Neural progenitor cell (in vitro differentiated cells): Measurements from ENCODE around the gene PHACTR2. TPM values are rescaled to one million over a fixed set of nuclear protein-coding genes. Genes with fewer than 3 reads are reported as not detected.

ENCODE experiments used
- DNase-seq: peaks from one replicate; pipeline ENCODE4 v3.0.0-alpha.2; 2016; ENCODE audit warnings: low spot score
- H2AFZ ChIP-seq: fragments of 200-600 bp; sonication (generic); replicated peaks from 2 replicates; pipeline ENCODE4 v1.6.1; 2016; ENCODE audit warnings: antibody characterized with exemption
- H3F3A ChIP-seq: fragments of 200-600 bp; sonication (generic); 2 replicates; pipeline ENCODE4 v1.6.1; 2016; ENCODE audit warnings: antibody characterized with exemption, low read depth
- H3K27ac ChIP-seq: fragments of 200-600 bp; sonication (generic); 2 replicates; pipeline ENCODE4 v1.5.1; 2016; ENCODE audit warnings: mild to moderate bottlenecking
- H3K27me3 ChIP-seq: fragments of 200-600 bp; sonication (generic); 2 replicates; pipeline ENCODE4 v1.6.1; 2016; ENCODE audit warnings: mild to moderate bottlenecking, moderate library complexity
- H3K36me3 ChIP-seq: fragments of 200-600 bp; sonication (generic); 2 replicates; pipeline ENCODE4 v1.5.1; 2016
- H3K4me1 ChIP-seq: fragments of 200-600 bp; sonication (generic); 2 replicates; pipeline ENCODE4 v1.6.1; 2016; ENCODE audit warnings: mixed run types
- H3K4me2 ChIP-seq: fragments of 200-600 bp; sonication (generic); 2 replicates; pipeline ENCODE4 v1.6.1; 2016
- H3K4me3 ChIP-seq: fragments of 200-600 bp; sonication (generic); 2 replicates; pipeline ENCODE4 v1.5.1; 2016
- H3K79me2 ChIP-seq: fragments of 200-600 bp; sonication (generic); 2 replicates; pipeline ENCODE4 v1.6.1; 2016; ENCODE audit warnings: low read depth
- H3K9ac ChIP-seq: fragments of 200-600 bp; sonication (generic); 2 replicates; pipeline ENCODE4 v1.6.1; 2016
- H3K9me3 ChIP-seq: fragments of 200-600 bp; sonication (generic); 2 replicates; pipeline ENCODE4 v1.5.1; 2016; ENCODE audit warnings: low read depth
- H4K20me1 ChIP-seq: fragments of 200-600 bp; sonication (generic); 2 replicates; pipeline ENCODE4 v1.6.1; 2016; ENCODE audit warnings: low read depth
- H3K27ac Mint-ChIP-seq: 3 replicates; pipeline ENCODE4 v1.8.0; 2021; ENCODE audit warnings: mixed read lengths
- H3K27me3 Mint-ChIP-seq: 2 replicates; pipeline ENCODE4 v1.8.0; 2022; ENCODE audit warnings: low read depth, mild to moderate bottlenecking, inconsistent platforms, moderate library complexity, mixed read lengths; ENCODE audit not compliant: insufficient read depth
- H3K36me3 Mint-ChIP-seq: 3 replicates; pipeline ENCODE4 v1.8.0; 2021; ENCODE audit warnings: mixed read lengths
- H3K4me1 Mint-ChIP-seq: 3 replicates; pipeline ENCODE4 v1.8.0; 2021; ENCODE audit warnings: mixed read lengths
- H3K4me3 Mint-ChIP-seq: 3 replicates; pipeline ENCODE4 v1.8.0; 2021; ENCODE audit warnings: mild to moderate bottlenecking, moderate library complexity, mixed read lengths
- H3K9me3 Mint-ChIP-seq: 3 replicates; pipeline ENCODE4 v1.8.0; 2020; ENCODE audit warnings: mixed read lengths
- CTCF ChIP-seq: fragments of 200-600 bp; sonication (generic); IDR thresholded peaks from 2 replicates; pipeline ENCODE4 v1.5.1; 2017; ENCODE audit warnings: antibody characterized with exemption, mild to moderate bottlenecking
- EZH2 ChIP-seq: fragments of 200-600 bp; sonication (generic); IDR thresholded peaks from 2 replicates; pipeline ENCODE4 v1.6.1; 2017; ENCODE audit warnings: antibody characterized with exemption, mild to moderate bottlenecking, moderate library complexity
- EZH2phosphoT487 ChIP-seq: fragments of 200-600 bp; sonication (generic); IDR thresholded peaks from 2 replicates; pipeline ENCODE4 v1.6.1; 2017; ENCODE audit warnings: antibody characterized with exemption
- total RNA-seq: library from RNA; depleted of rRNA; stranded (reverse); fragments of >200 nt; gene quantifications from 2 replicates; pipeline ENCODE4 v1.2.3, GENCODE V29; 2015; ENCODE audit warnings: low replicate concordance

PHACTR2 gene
- total RNA-seq, 1 donor from 2014 or later, result 45.4 TPM

DNA sequence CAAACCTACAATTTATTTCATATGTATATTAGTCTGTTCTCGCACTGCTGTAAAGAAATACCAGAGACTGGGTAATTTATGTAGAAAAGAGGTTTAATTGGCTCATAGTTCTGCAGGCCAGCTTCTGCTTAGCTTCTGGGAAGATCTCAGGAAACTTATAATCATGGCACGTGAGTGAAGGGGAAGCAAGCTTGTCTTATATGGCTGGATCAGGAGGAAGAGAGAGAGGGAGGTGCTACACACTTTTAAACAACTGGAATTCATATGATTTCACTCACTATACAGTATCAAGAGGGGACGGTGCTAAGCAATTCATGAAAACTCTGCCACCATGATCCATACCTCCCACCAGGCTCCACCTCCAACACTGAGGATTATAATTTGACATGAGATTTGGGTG is 29.9 kb downstream of the PHACTR2 start:
- H3K27ac Mint-ChIP-seq, result no peak overlapping the region
- no peak overlapping the region for H3K4me3 ChIP-seq
- peaks cover 5% of the 10 kb centered on the region for H3K27me3 Mint-ChIP-seq

GRCh38 chr6:143708889-143709288 is 31.1 kb downstream of the PHACTR2 start:
- Histone ChIP-seq H3K36me3 (no peaks in the 10 kb centered on the region), H3K79me2 (peaks cover 66% of the 10 kb centered on the region), H3K27me3 (no peaks in the 10 kb centered on the region), H3K9ac (no peak overlapping the region), H3K4me3 (no peak overlapping the region), H3K4me1 (no peaks in the 10 kb centered on the region), H4K20me1 (no peaks in the 10 kb centered on the region), H3K9me3 (no peaks in the 10 kb centered on the region), H3K4me2 (no peak overlapping the region), H3K27ac (no peak overlapping the region), H2AFZ (no peak overlapping the region), H3F3A (no peaks in the 10 kb centered on the region)
- Mint-ChIP-seq H3K27ac (no peak overlapping the region), H3K36me3 (peaks cover 31% of the 10 kb centered on the region), H3K27me3 (peaks cover 5% of the 10 kb centered on the region), H3K4me1 (no peaks in the 10 kb centered on the region), H3K4me3 (no peak overlapping the region), H3K9me3 (peaks cover 30% of the 10 kb centered on the region)
- no peak for TF ChIP-seq EZH2phosphoT487
- TF ChIP-seq EZH2, result no peak
- no peak for TF ChIP-seq CTCF
- DNase-seq, result no peak

More for the DNA sequence above, 29.9 kb downstream of the PHACTR2 start:
- no peak overlapping the region for H3K4me2 ChIP-seq
- H3K4me1 ChIP-seq, result no peaks in the 10 kb centered on the region
- Mint-ChIP-seq H3K4me3 (no peak overlapping the region), H3K36me3 (peaks cover 23% of the 10 kb centered on the region), H3K9me3 (peaks cover 30% of the 10 kb centered on the region), H3K4me1 (no peaks in the 10 kb centered on the region)
- H3F3A ChIP-seq, result no peaks in the 10 kb centered on the region
- H3K79me2 ChIP-seq, result peaks cover 78% of the 10 kb centered on the region
- no peak overlapping the region for H3K9ac ChIP-seq
- TF ChIP-seq EZH2, result no peak
- TF ChIP-seq EZH2phosphoT487, result no peak
- no peak for TF ChIP-seq CTCF
- no peak overlapping the region for H3K27ac ChIP-seq
- H3K36me3 ChIP-seq, result no peaks in the 10 kb centered on the region
- no peaks in the 10 kb centered on the region for H3K9me3 ChIP-seq
- no peak for DNase-seq
- no peaks in the 10 kb centered on the region for H3K27me3 ChIP-seq
- no peaks in the 10 kb centered on the region for H4K20me1 ChIP-seq
- H2AFZ ChIP-seq, result no peak overlapping the region

DNA sequence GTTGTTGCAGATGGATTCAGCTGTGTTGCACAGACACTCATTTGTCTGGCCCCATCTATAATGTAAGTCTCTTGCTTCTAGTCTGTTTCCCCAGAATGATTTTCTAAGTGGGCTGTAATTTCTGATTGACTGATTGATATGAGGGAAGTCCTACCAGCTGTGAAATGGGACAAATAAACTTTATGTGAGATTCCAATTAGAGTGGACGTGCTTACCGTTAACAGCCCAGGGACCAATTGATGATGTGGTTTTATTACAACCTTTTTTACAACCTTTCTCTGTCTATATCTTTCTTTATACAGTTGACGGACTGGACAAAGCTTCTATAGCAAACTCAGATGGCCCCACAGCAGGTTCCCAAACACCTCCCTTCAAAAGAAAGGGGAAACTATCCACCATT is 33.9 kb downstream of the PHACTR2 start:
- no peaks in the 10 kb centered on the region for H3K36me3 ChIP-seq
- H4K20me1 ChIP-seq, result no peaks in the 10 kb centered on the region
- H3K4me1 Mint-ChIP-seq, result no peaks in the 10 kb centered on the region
- H3K4me3 Mint-ChIP-seq, result no peak overlapping the region
- H3K79me2 ChIP-seq, result peaks cover 48% of the 10 kb centered on the region
- H3K27ac ChIP-seq, result no peak overlapping the region
- H3K27me3 ChIP-seq, result no peaks in the 10 kb centered on the region
- H3K27me3 Mint-ChIP-seq, result no peaks in the 10 kb centered on the region
- DNase-seq, result no peak
- no peak overlapping the region for H3K4me2 ChIP-seq
- H3K9me3 ChIP-seq, result no peaks in the 10 kb centered on the region
- no peak overlapping the region for H3K4me3 ChIP-seq
- H3K9ac ChIP-seq, result no peak overlapping the region
- TF ChIP-seq EZH2phosphoT487 (no peak), CTCF (no peak), EZH2 (no peak)
- no peaks in the 10 kb centered on the region for H3F3A ChIP-seq
- H2AFZ ChIP-seq, result no peak overlapping the region
- no peak overlapping the region for H3K27ac Mint-ChIP-seq
- H3K9me3 Mint-ChIP-seq, result peaks cover 13% of the 10 kb centered on the region
- no peaks in the 10 kb centered on the region for H3K4me1 ChIP-seq
- peaks cover 26% of the 10 kb centered on the region for H3K36me3 Mint-ChIP-seq

- H3K4me3 ChIP-seq, result no peak overlapping the region
- H3K79me2 ChIP-seq, result no peaks in the 10 kb centered on the region
- H3K9me3 ChIP-seq, result no peaks in the 10 kb centered on the region
- Mint-ChIP-seq H3K9me3 (no peaks in the 10 kb centered on the region), H3K27me3 (no peaks in the 10 kb centered on the region), H3K4me1 (no peaks in the 10 kb centered on the region), H3K27ac (no peak overlapping the region), H3K36me3 (peaks cover 27% of the 10 kb centered on the region), H3K4me3 (no peak overlapping the region)
- H3K27me3 ChIP-seq, result no peaks in the 10 kb centered on the region
- TF ChIP-seq EZH2 (no peak), EZH2phosphoT487 (no peak), CTCF (no peak)
- no peak for DNase-seq
- H4K20me1 ChIP-seq, result no peaks in the 10 kb centered on the region
- H3K4me2 ChIP-seq, result no peak overlapping the region
- no peaks in the 10 kb centered on the region for H3K4me1 ChIP-seq
- H3K36me3 ChIP-seq, result no peaks in the 10 kb centered on the region
- no peak overlapping the region for H2AFZ ChIP-seq
- H3F3A ChIP-seq, result no peaks in the 10 kb centered on the region
- no peak overlapping the region for H3K27ac ChIP-seq
- no peak overlapping the region for H3K9ac ChIP-seq
Observed at GRCh38 chr6:143718472-143718871, 40.7 kb downstream of the PHACTR2 start.
